Vagina (tissue), 2 donors: Measurements from ENCODE around the gene CHST2.

Experiments used
- CTCF ChIP-seq, 3 experiments: fragments of 450-650 bp in 2 of 3; fragments of 200-600 bp in 1 of 3; sonication (generic) in 1 of 3; IDR thresholded peaks; one replicate each; pipeline ENCODE4 v1.5.1; 2017 to 2019; ENCODE audit warnings: antibody characterized with exemption in 3 of 3, mild to moderate bottlenecking in 2 of 3, moderate library complexity in 2 of 3
- POLR2AphosphoS5 ChIP-seq, 2 donors: sonication (generic); formaldehyde crosslinking; IDR thresholded peaks; one replicate each; pipeline ENCODE4 v1.9.0; 2017; ENCODE audit warnings: antibody characterized with exemption in 2 of 2, mild to moderate bottlenecking in 2 of 2, low read depth in 1 of 2; ENCODE audit not compliant: insufficient read depth in 1 of 2

GRCh38 chr3:143124601-143125520 is 5.3 kb downstream of the CHST2 start:
- no peak for TF ChIP-seq CTCF (IDR thresholded peaks at IDR 0.05)
- TF ChIP-seq POLR2AphosphoS5 (IDR thresholded peaks at IDR 0.05; ENCODE audit: insufficient read depth in 1 of 2, low read depth in 1 of 2) = no peak
